OCI-LY3 (cell line): ENCODE measurements around the gene IRAK2.

Source experiments
- CTCF ChIP-seq: fragments of 200-600, 300-600 bp; sonication (generic); IDR thresholded peaks from 2 replicates; pipeline ENCODE4 v1.5.1; 2014; ENCODE audit warnings: antibody characterized with exemption, low read length, low read depth
- EZH2phosphoT487 ChIP-seq: fragments of 200-600 bp; shearing (Covaris generic); IDR thresholded peaks from 2 replicates; pipeline ENCODE4 v1.6.1; 2018; ENCODE audit warnings: antibody characterized with exemption, mixed run types, low read depth

- TF ChIP-seq CTCF: no peak
- no peak for TF ChIP-seq EZH2phosphoT487
Observed at GRCh38 chr3:10136426-10137005, 28.2 kb upstream of the IRAK2 start.
